Measurements from ENCODE around the gene ATP2B2.
A peak's percentile ranks its signal among the peaks of the same experiment; 100 is the strongest.
"Not testable (repeated sequence)": the region's sequence is repeated elsewhere in the genome, so short reads cannot be mapped to it uniquely, and the experiment has no call there.

Gene ATP2B2

GRCh38 chr3:10505050-10505790, at the start of gene ATP2B2:
Gene ATP2B2 (minus strand): TSS chr3:10505586. CDS start chr3:10449543, 56,043 bp downstream.
- DNase-seq, result no peak

GRCh38 chr3:10554746-10555145, 49.4 kb upstream of the ATP2B2 start:
- DNase-seq, result no peak

GRCh38 chr3:10554236-10554611, 48.8 kb upstream of the ATP2B2 start:
- DNase-seq, result no peak

GRCh38 chr3:10553591-10554235, 48.3 kb upstream of the ATP2B2 start:
- DNase-seq, result no peak

GRCh38 chr3:10552631-10552943, 47.2 kb upstream of the ATP2B2 start:
- DNase-seq, result no peak

GRCh38 chr3:10551821-10552630, 46.6 kb upstream of the ATP2B2 start:
- DNase-seq, result peak; percentile 62

- no peak for DNase-seq
Observed at GRCh38 chr3:10551139-10551538, 45.8 kb upstream of the ATP2B2 start.

GRCh38 chr3:10550705-10551104, 45.3 kb upstream of the ATP2B2 start:
- DNase-seq, result no peak

GRCh38 chr3:10549617-10550230, 44.3 kb upstream of the ATP2B2 start:
- DNase-seq, result no peak

GRCh38 chr3:10548992-10549391, 43.6 kb upstream of the ATP2B2 start:
- no peak for DNase-seq

GRCh38 chr3:10547841-10548783, 42.7 kb upstream of the ATP2B2 start:
- DNase-seq, result no peak

GRCh38 chr3:10547413-10547812, 42.0 kb upstream of the ATP2B2 start:
- DNase-seq, result no peak

- DNase-seq, result no peak
Observed at GRCh38 chr3:10546820-10547263, 41.5 kb upstream of the ATP2B2 start.

GRCh38 chr3:10546181-10546624, 40.8 kb upstream of the ATP2B2 start:
- DNase-seq, result no peak

GRCh38 chr3:10542518-10542917, 37.1 kb upstream of the ATP2B2 start:
- DNase-seq, result no peak

GRCh38 chr3:10540347-10540746, 35.0 kb upstream of the ATP2B2 start:
- DNase-seq, result not testable (repeated sequence)

- no peak for DNase-seq
Observed at GRCh38 chr3:10534066-10534465, 28.7 kb upstream of the ATP2B2 start.

GRCh38 chr3:10533737-10534023, 28.3 kb upstream of the ATP2B2 start:
- no peak for DNase-seq

- no peak for DNase-seq
Observed at GRCh38 chr3:10532939-10533736, 27.8 kb upstream of the ATP2B2 start.

- DNase-seq, result no peak
Observed at GRCh38 chr3:10531031-10531430, 25.6 kb upstream of the ATP2B2 start.

GRCh38 chr3:10530241-10530640, 24.9 kb upstream of the ATP2B2 start:
- no peak for DNase-seq

Data from GOT3 (cell line).